Suprapubic skin (tissue), 3 donors: Measurements from ENCODE around the gene LRRC8E.

Source experiments
- CTCF ChIP-seq, 2 donors: fragments of 200-600 bp in 1 of 2; fragments of 450-650 bp in 1 of 2; sonication (generic) in 1 of 2; IDR thresholded peaks; one replicate each; pipeline ENCODE4 v1.5.1; 2016 to 2019; ENCODE audit warnings: antibody characterized with exemption in 2 of 2, mild to moderate bottlenecking in 1 of 2, moderate library complexity in 1 of 2
- POLR2AphosphoS5 ChIP-seq, 3 donors: sonication (generic); formaldehyde crosslinking; IDR thresholded peaks; one replicate each; pipeline ENCODE4 v1.6.1; 2017; ENCODE audit warnings: antibody characterized with exemption in 3 of 3

- TF ChIP-seq CTCF (IDR thresholded peaks at IDR 0.05) (no peak), POLR2AphosphoS5 (IDR thresholded peaks at IDR 0.05) (no peak)
Observed at GRCh38 chr19:7873304-7874075, 14.8 kb upstream of the LRRC8E start.
